NCI-H69 (cell line): ENCODE results near the gene CHURC1.

Experiments
- DNase-seq: peaks from one replicate; lab custom pipeline; 2025; lab: John Stamatoyannopoulos, UW

Gene CHURC1

DNA sequence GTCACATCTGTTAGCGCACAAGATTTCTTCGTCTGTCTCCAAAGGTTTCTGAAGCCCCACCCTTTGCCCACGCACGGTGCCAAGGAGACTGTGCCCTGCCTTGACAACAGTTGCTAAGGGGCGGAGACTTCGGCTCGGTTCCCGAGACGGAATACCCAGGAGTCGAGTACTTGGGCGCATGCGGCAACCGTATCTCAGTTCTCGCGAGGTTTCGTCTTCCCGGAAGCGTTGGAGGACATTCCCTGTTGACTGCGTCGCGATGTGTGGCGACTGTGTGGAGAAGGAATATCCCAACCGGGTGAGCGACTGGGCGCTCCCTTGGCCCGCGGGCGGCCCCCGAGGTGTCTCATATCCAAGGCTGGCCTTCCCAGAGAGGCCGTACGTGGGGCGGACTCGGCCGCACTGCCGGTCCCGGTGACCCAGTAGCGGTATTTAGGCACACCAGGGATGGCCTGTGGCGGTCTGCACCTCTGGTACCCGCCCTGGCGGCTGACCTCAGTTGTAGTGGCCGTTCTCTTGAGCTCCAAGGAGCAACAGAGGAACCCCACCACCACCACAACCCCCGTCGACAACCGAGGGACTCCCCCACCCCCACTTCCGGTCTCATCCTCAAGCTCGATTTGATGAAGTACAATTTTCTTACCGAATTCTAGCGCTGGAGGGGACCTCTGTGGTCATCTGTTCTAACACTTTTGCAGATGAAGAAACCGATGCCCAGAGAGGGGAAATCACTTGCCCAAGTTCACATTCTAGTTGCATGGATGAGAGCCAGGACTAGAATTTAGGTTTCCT, at the start of gene CHURC1:
CHURC1 (plus strand) TSS at position 219 of the 792 bp plus-strand sequence; CDS start at position 260, 41 bp downstream.
- peak; percentile 100 for DNase-seq

- DNase-seq: no peak
These were observed 49.1 kb upstream of the CHURC1 start for GRCh38 chr14:64865109-64865508.

DNA sequence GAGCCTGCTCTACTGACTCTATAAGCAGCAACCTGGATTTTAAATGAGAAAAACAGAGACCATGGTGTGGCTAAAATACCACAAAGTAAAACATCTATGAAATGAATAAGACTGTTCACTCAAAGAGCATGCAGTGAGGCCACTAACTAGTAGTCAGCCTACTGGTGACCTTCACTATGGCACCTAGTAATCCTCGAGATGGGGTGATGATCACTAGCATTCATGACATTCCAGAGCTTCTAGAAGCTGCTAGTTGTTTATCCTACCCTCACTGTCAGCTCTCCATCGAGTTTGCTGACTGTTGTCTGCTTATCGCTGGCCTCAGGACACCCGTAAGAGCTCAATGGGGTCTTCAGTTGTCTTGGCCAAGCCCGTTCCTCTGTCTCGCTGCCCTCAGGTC, 48.3 kb upstream of the CHURC1 start:
- DNase-seq: no peak

DNA sequence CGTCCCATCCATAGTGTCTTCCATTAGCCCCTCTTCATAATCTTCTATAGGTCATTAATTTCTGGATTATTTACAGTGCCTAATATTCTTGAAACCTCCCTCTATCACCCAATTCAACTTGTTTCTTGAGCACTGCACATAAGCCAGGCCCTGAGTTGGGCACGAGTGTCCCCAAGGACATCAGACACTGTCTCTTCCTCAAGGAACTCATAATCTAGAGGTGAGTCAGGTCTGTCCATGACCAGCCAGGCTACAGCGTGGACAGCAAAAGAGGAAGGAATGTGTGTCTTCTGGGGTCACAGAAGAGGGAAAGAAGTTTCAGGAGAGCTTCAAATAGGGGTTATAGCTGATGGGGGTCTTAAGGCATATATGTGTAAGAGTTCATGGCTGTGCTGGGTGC, 47.1 kb upstream of the CHURC1 start:
- DNase-seq: no peak

DNA sequence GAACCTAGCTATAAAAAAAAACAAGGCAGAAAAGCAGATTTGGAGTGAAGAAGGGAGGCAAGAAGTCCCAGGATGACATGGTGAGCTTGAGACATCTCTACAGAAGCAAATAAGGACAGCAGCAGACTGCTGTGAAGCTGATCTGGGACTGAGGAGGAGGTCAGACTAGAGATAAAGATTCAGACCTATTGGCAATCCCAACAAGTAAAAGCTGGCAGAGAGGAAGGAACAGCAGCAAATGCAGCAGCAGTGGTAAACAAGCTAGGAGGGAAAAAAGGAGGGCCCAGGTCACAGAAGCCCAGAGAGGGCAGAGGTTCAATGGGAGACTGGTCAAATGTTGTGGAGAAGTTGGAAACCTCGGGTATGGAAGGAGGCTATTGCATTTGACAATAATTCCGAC, 45.9 kb upstream of the CHURC1 start:
- DNase-seq: no peak

DNA sequence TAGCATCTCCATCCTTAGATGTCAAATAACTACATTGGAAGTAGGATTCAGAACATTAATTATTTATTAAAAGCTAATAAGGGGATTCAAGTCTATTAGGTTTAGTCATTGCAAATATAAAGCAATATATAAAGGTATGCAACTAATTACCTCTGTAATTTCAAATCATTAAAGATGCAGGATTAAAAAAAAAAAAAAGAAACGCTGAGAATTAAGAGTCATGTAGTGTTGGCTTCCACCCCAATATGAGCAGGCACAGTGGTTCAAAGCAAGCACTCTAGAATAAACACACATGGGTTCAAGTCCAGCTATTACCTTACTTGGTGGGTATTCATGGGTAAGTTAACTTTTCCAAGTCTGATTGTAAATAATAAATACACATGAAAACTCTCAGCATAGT, 45.4 kb upstream of the CHURC1 start:
- no peak for DNase-seq

DNA sequence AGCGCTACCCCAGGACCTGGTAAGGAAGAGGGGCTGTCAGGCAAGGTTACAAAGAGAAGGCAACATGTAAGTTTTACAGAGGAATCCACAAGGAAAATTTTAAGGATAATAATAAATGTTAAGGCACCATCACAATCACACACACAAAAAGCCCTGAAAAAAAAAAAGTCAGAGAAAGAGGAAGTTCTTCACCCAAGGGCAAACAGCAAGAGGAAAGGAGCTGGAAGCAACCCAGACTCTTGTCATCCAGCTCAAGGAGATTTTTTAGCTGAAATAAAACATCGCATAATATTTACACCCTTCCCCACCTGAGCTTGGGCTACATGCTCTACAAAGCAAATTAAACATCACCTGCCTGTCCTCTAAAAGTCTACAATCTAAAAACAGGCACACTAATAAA, 44.1 kb upstream of the CHURC1 start:
- no peak for DNase-seq

DNA sequence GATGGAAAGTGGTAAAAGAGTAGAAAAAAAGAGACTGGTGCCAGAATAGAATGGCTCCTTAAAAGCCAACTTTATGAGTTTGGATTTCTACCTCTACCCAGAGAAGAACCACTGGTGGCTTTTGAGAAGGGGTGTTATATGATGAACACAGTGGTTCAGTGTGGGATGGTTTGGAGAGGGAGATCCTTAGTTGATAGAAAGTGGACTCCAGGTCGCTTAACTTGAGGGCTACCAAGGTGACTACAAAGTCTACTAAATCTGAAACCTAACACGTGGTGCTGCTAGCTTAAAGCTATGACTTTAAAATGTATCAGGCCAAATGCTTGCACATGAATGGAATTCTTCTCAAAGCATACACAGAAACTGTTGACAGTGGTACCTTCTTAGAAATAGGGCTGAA, 42.9 kb upstream of the CHURC1 start:
- DNase-seq: no peak

- DNase-seq: no peak
These were observed 40.6 kb upstream of the CHURC1 start for GRCh38 chr14:64873506-64874219.

DNA sequence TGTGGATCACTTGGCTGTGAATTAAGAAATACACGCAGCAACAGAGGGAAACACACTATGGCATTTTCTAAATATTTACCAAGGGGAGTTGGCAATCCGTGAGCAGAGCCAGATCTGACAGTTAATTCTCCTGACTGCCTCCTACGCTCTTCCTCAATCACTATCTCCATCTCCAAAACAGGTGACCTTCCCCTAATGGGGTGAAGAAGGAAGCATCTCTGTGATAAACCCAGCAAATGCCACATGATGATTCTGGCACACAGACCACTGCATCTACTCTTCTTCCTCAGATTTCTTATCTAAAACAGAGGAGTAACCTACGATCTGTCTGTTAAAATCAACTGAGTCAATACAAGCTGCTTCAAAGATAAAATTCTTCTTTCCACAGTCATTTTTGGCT, 38.9 kb upstream of the CHURC1 start:
- DNase-seq: no peak

DNA sequence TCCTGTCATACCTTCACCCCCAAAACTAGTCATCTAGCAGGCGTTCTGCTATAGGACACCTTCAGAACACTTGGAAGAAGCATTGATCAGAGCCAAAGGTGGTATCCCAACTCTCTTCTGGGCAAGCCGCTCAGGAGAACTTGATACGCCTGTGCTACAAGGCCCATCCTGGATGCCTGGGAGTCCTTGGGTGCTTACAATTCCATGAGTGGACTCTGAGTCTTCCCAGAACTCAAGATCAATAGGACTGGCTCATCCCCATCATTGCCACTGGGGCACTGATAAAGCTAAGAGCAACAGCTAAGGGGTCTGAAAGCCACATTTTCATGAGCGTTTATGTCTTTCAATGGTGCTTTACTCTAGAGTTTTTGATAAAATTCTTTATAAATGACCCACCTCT, 36.4 kb upstream of the CHURC1 start:
- DNase-seq: no peak

GRCh38 chr14:64878837-64879634, 35.2 kb upstream of the CHURC1 start:
- peak; percentile 84 for DNase-seq

GRCh38 chr14:64879635-64880220, 34.5 kb upstream of the CHURC1 start, which contains the start of gene SPTB:
Gene SPTB (minus strand): TSS chr14:64879907. CDS start chr14:64823094, 56,813 bp downstream.
- DNase-seq: peak; percentile 91

- DNase-seq: peak; percentile 88
These were observed 33.8 kb upstream of the CHURC1 start for GRCh38 chr14:64880221-64881121.

DNA sequence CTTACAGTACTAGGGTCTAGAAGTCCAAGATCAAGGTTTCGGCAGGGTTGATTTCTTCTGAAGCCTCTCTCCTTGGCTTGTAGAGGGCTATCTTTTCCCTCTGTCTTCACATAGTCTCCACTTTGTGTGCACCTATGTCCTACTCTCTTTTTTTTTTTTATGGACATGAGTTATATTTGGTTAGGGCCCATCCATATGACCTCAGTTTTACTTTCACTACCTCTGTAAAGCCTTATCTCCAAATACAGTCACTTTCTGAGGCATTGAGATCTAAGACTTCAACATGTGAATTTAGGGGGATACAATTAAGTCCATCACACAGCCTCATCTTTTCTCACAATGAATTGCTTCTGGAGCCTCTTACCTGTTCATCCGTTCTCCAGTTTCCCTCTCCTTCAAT, 28.7 kb upstream of the CHURC1 start:
- no peak for DNase-seq

DNA sequence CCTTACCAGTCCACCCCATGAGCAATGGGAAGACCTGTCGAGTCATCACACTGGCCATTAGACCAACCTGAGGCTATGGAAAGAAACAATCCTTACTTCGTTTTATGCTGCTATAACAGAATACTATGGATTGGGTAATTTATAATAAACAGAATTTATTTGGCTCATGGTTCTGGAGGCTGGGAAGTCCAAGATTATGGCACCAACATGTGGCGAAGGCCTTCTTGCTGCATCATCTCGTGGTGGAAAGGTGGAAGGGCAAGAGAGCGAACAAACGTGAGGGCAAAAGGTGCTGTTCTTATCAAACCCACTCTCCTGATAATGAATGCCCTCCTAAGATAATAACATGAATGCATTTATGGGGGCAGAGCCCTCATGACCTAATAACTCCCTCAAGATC, 24.9 kb upstream of the CHURC1 start:
- DNase-seq: no peak

- peak; percentile 54 for DNase-seq
These were observed 22.9 kb upstream of the CHURC1 start for GRCh38 chr14:64891173-64891838.

DNA sequence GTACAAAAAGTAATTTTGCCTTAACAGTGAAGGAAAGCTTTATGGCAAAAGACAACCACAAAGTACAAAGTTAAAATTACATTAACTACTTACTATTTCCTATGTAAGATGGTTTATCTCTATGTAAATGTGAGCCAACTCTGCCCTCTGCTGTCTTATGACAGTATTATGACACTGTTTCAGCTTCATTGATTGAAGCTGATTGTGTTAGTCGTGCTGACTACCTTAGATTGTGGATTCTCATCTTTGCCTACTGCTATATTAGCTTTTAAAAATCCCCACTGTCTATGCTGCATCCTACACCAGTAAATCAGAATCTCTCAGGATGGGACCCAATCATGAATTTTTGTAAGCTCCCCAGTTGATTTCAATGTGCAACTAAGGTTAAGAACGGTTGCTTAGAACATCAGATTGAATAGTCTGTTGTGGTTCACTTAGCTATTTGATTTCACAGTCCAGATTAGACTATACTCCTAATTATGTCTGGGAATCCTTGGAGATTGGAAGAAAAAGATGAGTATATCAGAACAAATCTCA, 22.3 kb upstream of the CHURC1 start:
- peak; percentile 84 for DNase-seq

- no peak for DNase-seq
These were observed 14.3 kb upstream of the CHURC1 start for GRCh38 chr14:64899958-64900357.

DNA sequence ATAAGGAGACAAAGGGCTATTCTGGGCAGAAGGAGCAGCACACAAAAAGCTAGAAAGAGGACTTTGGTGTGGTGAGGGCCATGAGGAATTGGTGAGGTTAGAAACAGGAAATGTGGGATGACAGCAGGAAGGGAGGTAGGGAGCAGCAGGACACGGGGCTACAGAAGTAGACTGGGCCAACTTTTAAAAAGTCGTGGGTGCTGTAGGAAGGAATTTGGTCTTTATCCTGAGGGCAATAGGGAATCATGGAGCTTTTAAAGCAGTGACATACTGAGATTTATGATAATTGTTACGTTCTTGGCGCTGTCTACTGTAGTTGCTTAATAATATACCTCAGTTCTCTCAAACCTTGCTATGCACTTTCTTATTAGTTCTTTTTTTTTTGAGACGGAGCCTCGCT, 8.2 kb upstream of the CHURC1 start:
- DNase-seq: no peak
